Measurements from ENCODE around the gene CXCR3.

GRCh38 chrX:71607488-71607887 lies 10.8 kb downstream of the CXCR3 start:
- TF ChIP-seq CTCF (IDR thresholded peaks at IDR 0.05 in 2 of 3, conservative IDR thresholded peaks at IDR 0.05 in 1 of 3; ENCODE audit: borderline replicate concordance in 1 of 3, insufficient read depth in 1 of 3, low read depth in 2 of 3, low read length in 2 of 3) (no peak), POLR2A (IDR thresholded peaks at IDR 0.05; ENCODE audit: borderline replicate concordance, extremely low read depth, insufficient read depth, insufficient read length) (no peak), ZFX (IDR thresholded peaks at IDR 0.05) (no peak), EZH2 (IDR thresholded peaks at IDR 0.05) (no peak), RAD21 (IDR thresholded peaks at IDR 0.05; ENCODE audit: low read depth) (no peak), JUND (IDR thresholded peaks at IDR 0.05) (no peak), ZBTB33 (IDR thresholded peaks at IDR 0.05; ENCODE audit: extremely low read depth, insufficient replicate concordance, low read length) (no peak), TCF7L2 (IDR thresholded peaks at IDR 0.05; ENCODE audit: borderline replicate concordance, extremely low read depth, insufficient read depth, insufficient read length) (no peak), CEBPB (IDR thresholded peaks at IDR 0.05; ENCODE audit: low read depth) (no peak), FOSL1 (IDR thresholded peaks at IDR 0.05; ENCODE audit: low read depth) (no peak)

Data from HCT116 (cell line).